ENCODE data around the gene FOXD4L4. TPM values are rescaled to one million over a fixed set of nuclear protein-coding genes. Genes with fewer than 3 reads are reported as not detected.

FOXD4L4 gene
- under 1 TPM in 1 of 2 donors, not detected in 1; under 0.01 TPM for total RNA-seq

GRCh38 chr9:65737096-65737564 is at the start of gene FOXD4L4:
FOXD4L4 (plus strand) TSS chr9:65737146; CDS start chr9:65737146, 0 bp downstream.

Other genes with a start within 250 kb of the FOXD4L4 start
- 10 to 100 TPM; 18.6 to 26.0 TPM for gene ZNG1E, start 61.2 kb upstream of the FOXD4L4 start, total RNA-seq